PC-3 (cell line): ENCODE results near the gene MCAT. TPM values are rescaled to one million over a fixed set of nuclear protein-coding genes. Genes with fewer than 3 reads are reported as not detected.

Experiments used
- ATAC-seq: fragments of 200-7000 bp; cut with Tn5 transposase; 2 replicates; pipeline ENCODE4 v1.9.1; 2020; ENCODE audit warnings: mild to moderate bottlenecking, moderate library complexity
- BruUV-seq: library from RNA; stranded (reverse); fragments of 400-500 nt; replicated peaks from 2 replicates; lab custom pipeline; 2021; lab: Mats Ljungman, UMichigan
- CTCF ChIA-PET: fragments of 300-600 bp; sonication (Branson Sonifier 250); formaldehyde crosslinking; loops from one replicate; lab custom pipeline; 2022; ENCODE audit warnings: antibody characterized with exemption; lab: Charles Lee
- POLR2A ChIA-PET: fragments of 300-600 bp; sonication (Branson Sonifier 250); formaldehyde crosslinking; loops from one replicate; lab custom pipeline; 2022; ENCODE audit warnings: antibody characterized with exemption; ENCODE audit not compliant: unreplicated experiment; lab: Charles Lee
- DNase-seq: peaks from one replicate; pipeline ENCODE4 v3.0.0-alpha.2; 2015
- H2AFZ ChIP-seq: fragments of 300-600 bp; sonication (generic); 2 replicates; pipeline ENCODE4 v1.6.0; 2016; ENCODE audit warnings: antibody characterized with exemption, low read length
- H3F3A ChIP-seq: fragments of 300-600 bp; sonication (generic); one replicate; pipeline ENCODE4 v1.6.0; 2017; ENCODE audit warnings: antibody characterized with exemption, low read length, control low read depth, mild to moderate bottlenecking; ENCODE audit not compliant: unreplicated experiment
- H3K27ac ChIP-seq: fragments of 300-600 bp; sonication (generic); 2 replicates; pipeline ENCODE4 v1.5.1; 2016; ENCODE audit warnings: mild to moderate bottlenecking, low read length
- H3K27me3 ChIP-seq: fragments of 300-600 bp; sonication (generic); 2 replicates; pipeline ENCODE4 v1.6.1; 2016; ENCODE audit warnings: low read length, mixed read lengths
- H3K36me3 ChIP-seq: fragments of 300-600 bp; sonication (generic); 2 replicates; pipeline ENCODE4 v1.6.1; 2016; ENCODE audit warnings: low read depth, mixed run types, low read length, mixed read lengths
- H3K4me1 ChIP-seq: fragments of 300-600 bp; sonication (generic); 2 replicates; pipeline ENCODE4 v1.5.1; 2016; ENCODE audit warnings: low read length; ENCODE audit not compliant: insufficient read depth
- H3K4me2 ChIP-seq: fragments of 300-600 bp; sonication (generic); 2 replicates; pipeline ENCODE4 v1.6.0; 2016; ENCODE audit warnings: low read length
- H3K4me3 ChIP-seq: fragments of 300-600 bp; sonication (generic); 2 replicates; pipeline ENCODE4 v1.5.1; 2016; ENCODE audit warnings: mild to moderate bottlenecking, low read length, mixed read lengths
- H3K79me2 ChIP-seq: fragments of 300-600 bp; sonication (generic); 2 replicates; pipeline ENCODE4 v1.6.1; 2017; ENCODE audit warnings: low read length, mixed read lengths
- H3K9ac ChIP-seq: fragments of 300-600 bp; sonication (generic); 2 replicates; pipeline ENCODE4 v1.6.0; 2016; ENCODE audit warnings: mild to moderate bottlenecking, low read length
- H3K9me2 ChIP-seq: fragments of 300-600 bp; sonication (generic); replicated peaks from 2 replicates; pipeline ENCODE4 v1.6.1; 2016; ENCODE audit warnings: mixed run types, low read length, mixed read lengths
- H3K9me3 ChIP-seq: fragments of 300-600 bp; sonication (generic); 2 replicates; pipeline ENCODE4 v1.6.1; 2016; ENCODE audit warnings: low read length, mixed read lengths
- H4K20me1 ChIP-seq: fragments of 300-600 bp; sonication (generic); 2 replicates; pipeline ENCODE4 v1.6.1; 2016; ENCODE audit warnings: low read length, mixed read lengths
- EZH2 ChIP-seq: fragments of 300-600 bp; sonication (generic); IDR thresholded peaks from one replicate; pipeline ENCODE4 v1.6.1; 2017; ENCODE audit warnings: antibody characterized with exemption, mild to moderate bottlenecking, low read length; ENCODE audit not compliant: unreplicated experiment
- EZH2phosphoT487 ChIP-seq: fragments of 300-600 bp; sonication (generic); IDR thresholded peaks from 2 replicates; pipeline ENCODE4 v1.6.1; 2018; ENCODE audit warnings: mild to moderate bottlenecking, antibody characterized with exemption, low read length, borderline replicate concordance
- intact Hi-C: fragments of 100-400 bp; cut with micrococcal nuclease; formaldehyde crosslinking; loops from 2 replicates; pipeline ENCODE4 v1.9.0; 2023
- total RNA-seq: library from RNA; depleted of rRNA; stranded (reverse); fragments of >200 nt; gene quantifications from 2 replicates; pipeline ENCODE4 v1.2.3, GENCODE V29; 2014
- TF ChIP-seq, protein P1 (sequence below): fragments of 300-600 bp; sonication (generic); conservative IDR thresholded peaks from 2 replicates; pipeline ENCODE4 v1.5.1; 2017; ENCODE audit warnings: antibody characterized with exemption, low read depth, mild to moderate bottlenecking, low read length

Gene MCAT
- total RNA-seq, 1 experiment from 2014 or later = 29.2 TPM

DNA sequence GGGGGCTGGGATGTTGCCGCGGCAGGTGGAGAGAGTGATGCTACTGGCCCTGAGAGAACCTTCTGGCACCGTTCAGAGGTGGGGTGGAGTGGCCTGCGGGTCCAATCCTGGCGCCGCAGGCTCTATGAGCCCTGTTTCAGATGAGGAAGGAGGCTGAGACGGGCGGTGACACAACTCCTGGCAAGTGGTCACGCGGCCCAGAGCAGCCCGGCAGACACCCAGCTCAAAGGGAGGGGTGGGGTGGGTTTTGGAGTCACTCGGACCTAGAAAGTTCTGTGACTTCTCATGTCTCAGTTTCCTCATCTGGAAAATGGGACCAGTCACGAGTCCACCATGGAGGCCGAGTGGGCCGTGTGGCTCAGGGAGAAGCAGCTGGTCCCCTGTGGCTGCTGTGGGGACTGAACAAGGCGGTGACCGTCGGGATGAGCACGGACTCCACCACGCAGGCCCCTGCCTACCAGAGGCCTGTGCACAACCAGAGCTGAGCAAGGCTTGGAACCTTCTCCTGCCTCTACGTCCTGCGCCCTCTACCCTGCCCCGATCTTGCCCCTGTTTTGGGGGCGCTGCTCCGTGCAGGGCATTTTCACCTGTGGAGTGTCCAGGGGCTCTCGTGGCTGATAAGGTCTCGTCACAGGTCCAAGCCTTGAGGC, 11.8 kb upstream of the MCAT start:
- DNase-seq (no peak), ATAC-seq (no peak)
- Histone ChIP-seq H3K36me3 (no peaks in the 10 kb centered on the region), H3K27me3 (no peaks in the 10 kb centered on the region), H3K79me2 (peaks cover 66% of the 10 kb centered on the region), H3K27ac (no peak overlapping the region), H3K4me3 (no peak overlapping the region), H3K4me1 (peaks cover 13% of the 10 kb centered on the region; the same call in 1 of the 2 replicates), H2AFZ (no peak overlapping the region), H3K9me2 (no peaks in the 10 kb centered on the region), H4K20me1 (peaks cover 10% of the 10 kb centered on the region; the same call in 1 of the 2 replicates), H3K9ac (no peak overlapping the region), H3K9me3 (no peaks in the 10 kb centered on the region), H3F3A (no peaks in the 10 kb centered on the region), H3K4me2 (no peak overlapping the region)
- POLR2A ChIA-PET = no interaction called here
- intact Hi-C loops = no loop called here
- BruUV-seq = no TSS peak
- TF ChIP-seq EZH2 (no peak), EZH2phosphoT487 (no peak)
- TF ChIP-seq, protein P1, sequence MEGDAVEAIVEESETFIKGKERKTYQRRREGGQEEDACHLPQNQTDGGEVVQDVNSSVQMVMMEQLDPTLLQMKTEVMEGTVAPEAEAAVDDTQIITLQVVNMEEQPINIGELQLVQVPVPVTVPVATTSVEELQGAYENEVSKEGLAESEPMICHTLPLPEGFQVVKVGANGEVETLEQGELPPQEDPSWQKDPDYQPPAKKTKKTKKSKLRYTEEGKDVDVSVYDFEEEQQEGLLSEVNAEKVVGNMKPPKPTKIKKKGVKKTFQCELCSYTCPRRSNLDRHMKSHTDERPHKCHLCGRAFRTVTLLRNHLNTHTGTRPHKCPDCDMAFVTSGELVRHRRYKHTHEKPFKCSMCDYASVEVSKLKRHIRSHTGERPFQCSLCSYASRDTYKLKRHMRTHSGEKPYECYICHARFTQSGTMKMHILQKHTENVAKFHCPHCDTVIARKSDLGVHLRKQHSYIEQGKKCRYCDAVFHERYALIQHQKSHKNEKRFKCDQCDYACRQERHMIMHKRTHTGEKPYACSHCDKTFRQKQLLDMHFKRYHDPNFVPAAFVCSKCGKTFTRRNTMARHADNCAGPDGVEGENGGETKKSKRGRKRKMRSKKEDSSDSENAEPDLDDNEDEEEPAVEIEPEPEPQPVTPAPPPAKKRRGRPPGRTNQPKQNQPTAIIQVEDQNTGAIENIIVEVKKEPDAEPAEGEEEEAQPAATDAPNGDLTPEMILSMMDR = no peak
- CTCF ChIA-PET = no interaction called here

DNA sequence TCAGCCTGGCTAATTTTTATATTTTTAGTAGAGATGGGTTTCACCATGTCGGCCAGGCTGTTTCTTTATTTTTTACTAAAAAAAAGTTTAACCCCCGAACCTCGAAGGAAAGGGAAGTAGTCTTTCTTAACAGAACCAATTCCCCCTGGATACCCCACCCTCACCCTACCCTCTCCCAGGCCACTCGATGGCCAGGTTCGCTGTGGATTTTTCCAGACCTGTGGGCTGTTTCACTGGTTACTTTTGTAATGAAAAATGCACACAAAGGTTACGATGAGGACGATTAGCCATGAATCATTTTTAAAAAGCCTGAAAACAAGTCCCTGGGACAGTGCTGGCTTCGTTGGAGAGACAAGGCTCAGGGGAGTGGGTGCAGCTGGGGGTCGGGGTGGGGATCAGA, 10.7 kb upstream of the MCAT start:
- Histone ChIP-seq H3K9ac (no peak overlapping the region), H3K4me3 (peak overlapping the region; percentile 46; the same call in 1 of the 2 replicates), H3K27me3 (no peaks in the 10 kb centered on the region), H3K27ac (no peak overlapping the region), H4K20me1 (peaks cover 10% of the 10 kb centered on the region; the same call in 1 of the 2 replicates), H3K4me1 (peaks cover 13% of the 10 kb centered on the region; the same call in 1 of the 2 replicates), H3K9me2 (no peaks in the 10 kb centered on the region), H3K36me3 (no peaks in the 10 kb centered on the region), H3K79me2 (peaks cover 66% of the 10 kb centered on the region), H3K9me3 (no peaks in the 10 kb centered on the region), H3K4me2 (peak overlapping the region; percentile 73), H3F3A (no peaks in the 10 kb centered on the region), H2AFZ (no peak overlapping the region)
- CTCF ChIA-PET = no interaction called here
- TF ChIP-seq, protein P1 = no peak
- TF ChIP-seq EZH2phosphoT487 = no peak
- TF ChIP-seq EZH2 = no peak
- DNase-seq = no peak
- no peak for ATAC-seq
- intact Hi-C loops = no loop called here
- POLR2A ChIA-PET = no interaction called here
- TSS peak; percentile 7 for BruUV-seq
